LNCaP clone FGC (cell line): ENCODE data around the gene BRF1.

Source experiments
- DNase-seq: peaks from one replicate; pipeline ENCODE4 v3.0.0-alpha.2; 2011; ENCODE audit warnings: low read depth
- H3K4me3 ChIP-seq: 2 replicates; pipeline ENCODE4 v1.5.1; 2011; ENCODE audit warnings: mild to moderate bottlenecking, low read depth, low read length, control low read depth
- CTCF ChIP-seq: IDR thresholded peaks from 2 replicates; pipeline ENCODE4 v1.5.1; 2012; ENCODE audit warnings: mild to moderate bottlenecking; ENCODE audit not compliant: control insufficient read depth, insufficient read depth; ENCODE audit errors: extremely low read depth

The BRF1 gene

GRCh38 chr14:105171004-105171673 lies 129.7 kb downstream of the BRF1 start:
- no peak for DNase-seq
- TF ChIP-seq CTCF: no peak
- no peak overlapping the region for H3K4me3 ChIP-seq

- no peak for TF ChIP-seq CTCF
- H3K4me3 ChIP-seq: no peak overlapping the region
- no peak for DNase-seq
These were observed 130.8 kb downstream of the BRF1 start for GRCh38 chr14:105169776-105170655.

GRCh38 chr14:105168979-105169507 lies 131.8 kb downstream of the BRF1 start:
- TF ChIP-seq CTCF: peak; percentile 46
- no peak for DNase-seq
- H3K4me3 ChIP-seq: peak overlapping the region; percentile 36

GRCh38 chr14:105168496-105168978 lies 132.3 kb downstream of the BRF1 start, which contains the start of gene JAG2:
Gene JAG2, minus strand, starts transcription at chr14:105168776. Its CDS starts 356 bp downstream, at chr14:105168420.
- TF ChIP-seq CTCF: no peak
- H3K4me3 ChIP-seq: peak within 1 kb of the TSS; percentile 60

GRCh38 chr14:105168093-105168420 lies 132.7 kb downstream of the BRF1 start:
- no peak for TF ChIP-seq CTCF
- peak overlapping the region; percentile 60 for H3K4me3 ChIP-seq
- DNase-seq: no peak

More at GRCh38 chr14:105168496-105168978, 132.3 kb downstream of the BRF1 start, which contains the start of gene JAG2:
- no peak for DNase-seq

- DNase-seq: peak; percentile 45
- TF ChIP-seq CTCF: peak; percentile 37
- peak overlapping the region; percentile 62 for H3K4me3 ChIP-seq
These were observed 133.3 kb downstream of the BRF1 start for GRCh38 chr14:105167303-105168092.
